DMS53 (cell line): ENCODE data around the gene NUP85.
"Not testable (repeated sequence)": the region's sequence is repeated elsewhere in the genome, so short reads cannot be mapped to it uniquely, and the experiment has no call there.

ENCODE experiments used
- DNase-seq: peaks from one replicate; lab custom pipeline; 2025; lab: John Stamatoyannopoulos, UW

NUP85 gene

GRCh38 chr17:75241996-75242460 is 36.5 kb downstream of the NUP85 start:
- no peak for DNase-seq

DNA sequence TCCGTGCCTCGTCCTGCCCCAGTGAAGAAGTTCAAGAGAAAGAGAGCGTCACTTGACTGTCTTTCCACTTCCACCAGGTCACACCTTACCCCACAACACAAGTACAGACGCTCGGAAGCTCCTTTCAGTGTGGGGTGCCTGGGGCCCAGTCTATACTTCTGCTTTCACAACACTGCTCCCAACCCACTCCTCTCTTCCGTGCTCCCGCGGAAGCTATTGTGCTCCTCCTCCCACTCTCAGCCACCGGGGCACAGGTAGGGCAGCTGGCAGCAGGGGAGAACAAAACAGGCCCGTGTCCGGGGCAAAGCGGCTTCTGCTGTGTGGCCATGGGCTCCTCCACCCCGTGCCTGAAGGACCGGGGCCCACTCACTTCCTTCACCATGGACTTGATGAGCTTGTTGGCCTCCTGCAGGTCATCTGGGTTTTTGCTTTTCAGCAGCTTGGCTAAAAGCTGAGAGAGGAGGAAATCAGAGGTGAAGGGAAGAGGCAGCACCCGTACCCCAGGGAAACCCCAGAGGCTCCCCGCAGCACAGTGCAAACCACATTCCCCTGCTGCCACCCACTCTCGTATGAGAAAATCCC is 37.1 kb downstream of the NUP85 start:
- DNase-seq: no peak

GRCh38 chr17:75244133-75244866 is 38.8 kb downstream of the NUP85 start:
- DNase-seq: no peak

GRCh38 chr17:75245011-75245410 is 39.5 kb downstream of the NUP85 start:
- no peak for DNase-seq

DNA sequence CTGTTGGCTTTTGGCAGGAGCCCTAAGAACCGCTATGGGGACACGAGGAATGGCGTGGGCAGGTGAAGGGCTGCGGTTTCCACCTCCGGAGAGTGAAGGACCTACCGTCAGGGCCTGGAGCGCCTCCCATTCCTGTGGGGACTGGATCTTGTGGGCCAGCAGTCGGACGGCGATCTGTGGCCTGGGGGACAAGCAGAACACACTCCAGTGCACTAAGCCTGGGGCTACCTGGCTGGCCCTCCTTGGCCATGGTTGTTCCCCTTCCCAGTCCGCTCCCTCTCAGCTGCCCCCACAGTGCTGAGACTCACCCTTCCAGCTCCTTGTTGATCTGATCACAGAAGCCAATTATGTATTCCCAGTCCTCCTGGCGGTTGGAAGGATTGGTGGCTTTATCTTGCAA is 40.9 kb downstream of the NUP85 start:
- no peak for DNase-seq

GRCh38 chr17:75249564-75249963 is 44.1 kb downstream of the NUP85 start:
- no peak for DNase-seq

DNA sequence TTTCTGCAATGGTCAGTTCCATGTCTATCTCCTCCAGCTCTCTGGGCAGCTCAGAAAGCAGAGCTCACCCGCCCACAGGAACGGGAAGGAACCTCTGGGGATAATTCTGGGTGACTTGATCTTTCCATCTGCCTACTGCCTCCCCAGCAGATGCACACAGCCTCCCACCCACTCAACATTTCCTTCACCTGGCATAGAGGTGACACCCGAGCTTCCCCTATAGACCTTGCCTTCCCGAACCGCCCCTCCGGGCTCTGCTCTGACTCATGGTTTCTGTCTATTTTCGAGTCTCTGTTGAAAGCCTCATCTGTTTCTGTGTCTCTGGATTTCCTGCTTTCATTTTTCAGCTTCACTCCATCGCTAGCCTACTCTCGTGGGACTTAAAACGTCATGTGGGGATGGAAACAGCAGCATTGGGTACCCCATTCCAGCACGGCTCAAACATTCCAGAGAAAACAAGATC is 44.6 kb downstream of the NUP85 start:
- no peak for DNase-seq

DNA sequence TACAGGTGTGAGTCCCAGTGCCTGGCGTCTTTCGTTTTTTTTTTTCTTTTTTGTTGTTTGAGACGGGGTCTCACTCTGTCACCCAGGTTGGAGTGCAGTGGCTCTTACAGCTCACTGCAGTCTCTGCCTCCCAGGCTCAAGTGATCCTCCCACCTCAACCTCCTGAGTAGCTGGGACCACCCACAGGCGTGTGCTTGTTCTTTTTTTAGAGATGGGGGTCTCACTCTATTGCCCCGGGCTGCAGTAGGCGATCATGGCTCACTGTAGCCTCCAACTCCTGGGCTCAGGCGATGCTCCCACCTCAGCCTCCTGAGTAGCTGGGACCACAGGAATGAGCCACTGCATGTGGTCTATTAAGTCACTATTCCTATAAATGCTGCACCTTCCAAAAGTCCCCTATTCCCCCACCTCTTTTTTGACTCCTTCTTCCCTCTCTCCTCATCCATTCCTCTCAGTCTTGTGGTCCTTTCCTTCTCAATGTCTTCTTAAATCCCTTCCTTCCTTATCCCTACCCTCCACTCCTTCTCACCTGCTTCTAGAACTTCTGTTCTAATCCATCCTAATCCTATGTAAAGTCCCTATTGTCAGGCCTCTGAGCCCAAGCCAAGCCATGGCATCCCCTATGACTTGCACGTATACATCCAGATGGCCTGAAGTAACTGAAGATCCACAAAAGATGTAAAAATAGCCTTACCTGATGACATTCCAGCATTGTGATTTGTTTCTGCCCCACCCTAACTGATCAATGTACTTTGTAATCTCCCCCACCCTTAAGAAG is 46.7 kb downstream of the NUP85 start:
- DNase-seq: no peak

- not testable (repeated sequence) for DNase-seq
Observed at GRCh38 chr17:75255954-75256698, 50.6 kb downstream of the NUP85 start.

GRCh38 chr17:75257228-75257627 is 51.7 kb downstream of the NUP85 start:
- DNase-seq: not testable (repeated sequence)

- no peak for DNase-seq
Observed at GRCh38 chr17:75260641-75261335, 55.3 kb downstream of the NUP85 start.

GRCh38 chr17:75261336-75262111 is 56.0 kb downstream of the NUP85 start, which contains the start of the genes GGA3 and MRPS7:
TSS of gene GGA3 (minus strand) at chr17:75261606. CDS start at chr17:75261587, 19 bp downstream.
TSS of gene MRPS7 (plus strand) at chr17:75261879. CDS start at chr17:75261901, 22 bp downstream.
- peak; percentile 98 for DNase-seq

GRCh38 chr17:75262112-75262606 is 56.7 kb downstream of the NUP85 start:
- DNase-seq: peak; percentile 75

DNA sequence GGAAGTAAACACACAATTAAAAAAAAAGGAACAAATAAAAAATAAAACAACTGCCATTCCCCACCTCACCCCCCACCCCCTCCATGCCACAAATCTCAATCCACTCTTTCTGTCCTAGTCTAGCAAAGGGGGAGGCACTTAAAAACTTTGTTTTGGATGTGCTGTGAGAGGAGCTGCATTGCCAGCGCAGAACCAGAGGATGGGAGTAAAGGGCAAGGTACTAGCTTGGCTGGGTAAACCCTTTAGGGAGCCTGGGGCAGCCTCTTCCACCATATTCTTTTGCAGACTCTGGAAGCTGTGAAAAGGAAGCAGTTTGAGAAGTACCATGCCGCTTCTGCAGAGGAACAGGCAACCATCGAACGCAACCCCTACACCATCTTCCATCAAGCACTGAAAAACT is 57.6 kb downstream of the NUP85 start:
- DNase-seq: no peak

DNA sequence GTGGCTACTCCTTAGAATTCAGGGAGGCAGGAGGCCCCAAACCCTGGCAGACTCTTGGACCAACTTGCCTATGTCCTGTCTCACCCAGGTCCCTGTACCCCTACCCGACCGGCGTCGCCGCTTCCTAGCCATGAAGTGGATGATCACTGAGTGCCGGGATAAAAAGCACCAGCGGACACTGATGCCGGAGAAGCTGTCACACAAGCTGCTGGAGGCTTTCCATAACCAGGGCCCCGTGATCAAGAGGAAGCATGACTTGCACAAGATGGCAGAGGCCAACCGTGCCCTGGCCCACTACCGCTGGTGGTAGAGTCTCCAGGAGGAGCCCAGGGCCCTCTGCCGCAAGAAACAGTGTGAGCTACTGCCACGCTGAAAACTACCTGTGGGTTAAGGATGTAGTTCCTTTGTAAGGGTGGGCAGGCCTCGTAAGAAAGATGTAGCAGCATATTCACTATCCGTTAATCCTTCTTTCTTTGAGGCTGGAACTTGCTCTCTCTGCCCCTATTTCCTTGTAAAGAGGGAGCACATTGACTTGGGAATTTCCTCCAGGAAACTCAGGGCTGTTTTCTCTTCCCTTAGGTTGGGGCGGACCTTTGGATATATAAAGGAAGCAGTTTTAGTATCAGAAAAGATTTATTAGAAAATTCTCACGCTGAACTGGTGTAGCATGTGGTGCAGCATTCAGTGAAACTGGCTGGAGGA is 60.3 kb downstream of the NUP85 start:
- no peak for DNase-seq

- DNase-seq: peak; percentile 30
Observed at GRCh38 chr17:75266316-75267152, 61.1 kb downstream of the NUP85 start.

GRCh38 chr17:75267153-75267410 is 61.6 kb downstream of the NUP85 start:
- no peak for DNase-seq

DNA sequence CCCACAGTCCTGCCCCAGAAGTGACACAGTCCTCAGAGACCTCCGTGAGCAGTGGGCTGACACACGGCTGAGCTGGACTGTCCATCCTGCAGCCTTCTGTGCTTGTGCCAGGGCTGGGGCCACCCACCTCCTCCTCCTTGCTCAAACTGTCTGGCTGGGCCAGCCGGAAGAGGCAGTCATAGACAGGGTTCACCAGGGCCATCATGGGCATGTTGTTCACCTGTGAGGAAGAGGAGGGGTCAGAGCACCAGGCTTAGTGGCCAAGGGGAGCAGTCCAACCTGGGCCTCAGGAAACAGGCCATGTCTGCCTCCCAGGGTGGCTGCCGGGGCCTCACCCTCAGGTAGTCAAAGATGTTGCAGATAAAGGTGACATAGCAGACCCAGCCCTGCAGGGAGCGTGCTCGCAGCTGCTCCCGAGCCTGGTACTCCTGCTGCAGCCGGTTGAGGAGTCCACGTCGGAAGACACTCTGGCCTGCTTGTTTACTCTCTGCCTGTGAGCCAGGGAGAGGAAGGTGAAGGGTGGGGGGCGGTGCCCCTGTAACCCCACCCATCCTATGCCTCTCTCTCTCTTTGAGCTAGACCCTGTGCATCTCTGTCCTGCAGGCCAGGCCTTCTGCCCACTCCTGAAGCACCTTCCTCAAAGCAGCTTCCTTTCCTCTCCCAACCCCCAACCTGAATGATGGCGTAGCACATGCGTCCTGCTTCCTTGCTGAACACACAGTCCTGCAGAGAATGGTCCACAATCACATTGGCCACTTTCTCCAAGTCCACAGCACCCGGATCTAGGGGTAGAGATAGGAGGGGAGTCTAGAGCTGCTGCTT is 62.1 kb downstream of the NUP85 start:
- peak; percentile 94 for DNase-seq
